Gastrocnemius medialis (tissue), 4 donors: ENCODE results near the gene LSS. TPM values are rescaled to one million over a fixed set of nuclear protein-coding genes. Genes with fewer than 3 reads are reported as not detected.

Source experiments
- ATAC-seq, 2 donors: fragments of 150-250 bp; one replicate each; pipeline ENCODE4 v1.9.1; 2016
- DNase-seq, 2 donors: peaks; one replicate each; pipeline ENCODE4 v3.0.0-alpha.2; 2019
- H3K27ac ChIP-seq, 4 donors: fragments of 200-600 bp; sonication (generic); 1 replicate in 1 of 4; 2 replicates in 3 of 4; pipeline ENCODE4 v1.5.1; 2016 to 2018; ENCODE audit warnings: mild to moderate bottlenecking in 2 of 4, moderate library complexity in 1 of 4
- H3K27me3 ChIP-seq, 3 donors: fragments of 200-600 bp; sonication (generic) in 2 of 3; 1 replicate in 1 of 3; 2 replicates in 2 of 3; pipeline versions ENCODE4 v1.5.1 to v1.6.0; 2016 to 2019; ENCODE audit warnings: mild to moderate bottlenecking in 1 of 3, moderate library complexity in 1 of 3
- H3K36me3 ChIP-seq, 2 donors: fragments of 200-600 bp; sonication (generic) in 1 of 2; one replicate each; pipeline ENCODE4 v1.5.1; 2017 to 2018
- H3K4me1 ChIP-seq, 2 donors: fragments of 200-600 bp; sonication (generic) in 1 of 2; one replicate each; pipeline ENCODE4 v1.5.1; 2016 to 2017; ENCODE audit warnings: mild to moderate bottlenecking in 2 of 2
- H3K4me3 ChIP-seq, 4 donors: fragments of 200-600 bp; sonication (generic) in 3 of 4; 1 replicate in 1 of 4; 2 replicates in 3 of 4; pipeline ENCODE4 v1.5.1; 2016 to 2019; ENCODE audit warnings: mild to moderate bottlenecking in 2 of 4
- H3K9me3 ChIP-seq, 3 donors: fragments of 200-600 bp; sonication (generic) in 2 of 3; 1 replicate in 1 of 3; 2 replicates in 2 of 3; pipeline ENCODE4 v1.5.1; 2016 to 2019
- CTCF ChIP-seq, 5 experiments: fragments of 450-650 bp in 3 of 5; fragments of 200-600 bp in 2 of 5; sonication (generic) in 2 of 5; IDR thresholded peaks in 4 of 5; conservative IDR thresholded peaks in 1 of 5; 1 replicate in 4 of 5; 2 replicates in 1 of 5; pipeline ENCODE4 v1.5.1; 2016 to 2019; ENCODE audit warnings: antibody characterized with exemption in 5 of 5, mild to moderate bottlenecking in 3 of 5, moderate library complexity in 3 of 5
- POLR2A ChIP-seq, 2 donors: fragments of 450-650 bp; IDR thresholded peaks; one replicate each; pipeline ENCODE4 v1.6.1; 2017; ENCODE audit warnings: antibody characterized with exemption in 2 of 2, mild to moderate bottlenecking in 2 of 2, moderate library complexity in 2 of 2
- in situ Hi-C, 4 donors: fragments of 200-750 bp; cut with MboI; loops; one replicate each; pipeline versions ENCODE4 v1.15.0 to v1.8.0; 2017; ENCODE audit warnings: low sequenced_read_pairs in 4 of 4
- intact Hi-C: fragments of 100-400 bp; cut with DNase I; formaldehyde crosslinking; loops from one replicate; pipeline ENCODE4 v1.15.1; 2023; ENCODE audit warnings: low total_unique reads
- total RNA-seq, 4 donors: library from RNA; depleted of rRNA; stranded (reverse); fragments of >200 nt; gene quantifications; one replicate each; pipeline versions ENCODE4 v1.1.0 to v1.2.3, GENCODE V29; 2016

The LSS gene
- total RNA-seq, 4 donors from 2014 or later, result 26.4 to 47.2 (median 32.7) TPM

DNA sequence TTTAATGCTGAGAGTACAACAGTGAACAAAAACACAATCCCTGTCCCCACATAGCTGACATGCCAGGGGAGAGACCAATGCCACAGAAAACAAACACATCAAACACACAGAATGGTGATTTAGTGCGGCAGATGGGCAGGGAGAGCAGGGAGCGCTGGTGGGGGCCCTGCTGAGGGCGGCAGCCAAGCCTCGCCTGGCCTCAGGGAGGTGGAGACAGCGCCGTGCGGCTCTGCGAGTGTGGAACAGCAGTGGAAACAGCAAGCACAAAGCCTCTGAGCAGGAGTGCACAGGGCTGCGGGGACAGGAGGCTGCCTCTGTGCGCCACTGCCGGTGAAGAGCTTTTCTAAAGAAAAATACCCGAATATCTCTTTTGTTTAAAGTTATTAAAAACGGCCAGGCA, 39.8 kb upstream of the LSS start:
- in situ Hi-C loops (no loop called here), intact Hi-C loops (no loop called here)
- Histone ChIP-seq H3K36me3 (peaks cover 4 to 98% of the 10 kb centered on the region in 2 donors), H3K4me1 (no peaks in the 10 kb centered on the region), H3K9me3 (no peaks in the 10 kb centered on the region), H3K27me3 (no peaks in the 10 kb centered on the region), H3K4me3 (no peak overlapping the region), H3K27ac (no peak overlapping the region)
- TF ChIP-seq POLR2A (IDR thresholded peaks at IDR 0.05) (no peak), CTCF (IDR thresholded peaks at IDR 0.05 in 4 of 5, conservative IDR thresholded peaks at IDR 0.05 in 1 of 5) (no peak)
- no peak for DNase-seq
- ATAC-seq, result no peak

GRCh38 chr21:46266946-46267345, 38.4 kb upstream of the LSS start:
- Histone ChIP-seq H3K4me3 (no peak overlapping the region), H3K27me3 (no peaks in the 10 kb centered on the region), H3K4me1 (no peaks in the 10 kb centered on the region), H3K9me3 (no peaks in the 10 kb centered on the region), H3K27ac (no peak overlapping the region), H3K36me3 (peaks cover under 1 to 95% of the 10 kb centered on the region in 2 donors)
- no peak for ATAC-seq
- TF ChIP-seq CTCF (IDR thresholded peaks at IDR 0.05 in 4 of 5, conservative IDR thresholded peaks at IDR 0.05 in 1 of 5) (no peak), POLR2A (IDR thresholded peaks at IDR 0.05) (no peak)
- in situ Hi-C loops, result no loop called here
- intact Hi-C loops, result no loop called here
- no peak for DNase-seq

GRCh38 chr21:46265736-46266525, 37.4 kb upstream of the LSS start:
- ATAC-seq, result no peak
- Histone ChIP-seq H3K27ac (no peak overlapping the region), H3K4me3 (no peak overlapping the region), H3K36me3 (peaks cover 0 to 92% of the 10 kb centered on the region in 2 donors), H3K9me3 (no peaks in the 10 kb centered on the region), H3K4me1 (no peaks in the 10 kb centered on the region), H3K27me3 (no peaks in the 10 kb centered on the region)
- TF ChIP-seq POLR2A (IDR thresholded peaks at IDR 0.05) (no peak), CTCF (IDR thresholded peaks at IDR 0.05 in 4 of 5, conservative IDR thresholded peaks at IDR 0.05 in 1 of 5) (no peak)
- in situ Hi-C loops (no loop called here), intact Hi-C loops (no loop called here)
- DNase-seq, result no peak

GRCh38 chr21:46264690-46265144, 36.1 kb upstream of the LSS start:
- in situ Hi-C loops, result no loop called here
- ATAC-seq, result no peak
- no peak for TF ChIP-seq CTCF (IDR thresholded peaks at IDR 0.05 in 4 of 5, conservative IDR thresholded peaks at IDR 0.05 in 1 of 5)
- TF ChIP-seq POLR2A (IDR thresholded peaks at IDR 0.05), result no peak

More at GRCh38 chr21:46264690-46265144, 36.1 kb upstream of the LSS start:
- intact Hi-C loops, result no loop called here
- Histone ChIP-seq H3K36me3 (peaks cover 0 to 92% of the 10 kb centered on the region in 2 donors), H3K4me3 (no peak overlapping the region), H3K27ac (no peak overlapping the region), H3K9me3 (no peaks in the 10 kb centered on the region), H3K4me1 (no peaks in the 10 kb centered on the region), H3K27me3 (no peaks in the 10 kb centered on the region)
- no peak for DNase-seq
